Measurements from ENCODE around the gene TMEM214.

DNA sequence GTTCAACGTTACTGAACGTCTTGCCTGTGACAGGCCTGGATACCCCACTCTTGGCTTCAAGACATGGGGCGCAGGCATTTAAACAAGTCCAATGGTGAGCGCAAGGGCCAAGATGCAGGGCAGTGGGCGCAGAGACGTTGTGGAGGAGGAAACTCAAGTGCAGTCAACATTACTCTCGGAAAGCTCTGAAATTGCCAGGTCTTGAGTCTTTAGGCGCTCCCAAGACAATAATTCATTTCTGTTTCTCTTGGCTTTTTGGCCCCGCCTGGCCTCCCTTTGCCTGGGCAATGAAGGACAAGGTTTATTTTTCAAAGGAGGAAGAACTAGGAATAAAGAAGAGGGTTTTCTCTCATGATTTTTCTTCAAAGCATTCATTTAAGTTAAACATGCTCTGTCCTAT is 13.3 kb upstream of the TMEM214 start:
- TF ChIP-seq EP300 (conservative IDR thresholded peaks at IDR 0.05; ENCODE audit: poor library complexity, severe bottlenecking): no peak
- TF ChIP-seq EZH2 (IDR thresholded peaks at IDR 0.05; ENCODE audit: borderline replicate concordance, insufficient read depth, low read length, poor library complexity, severe bottlenecking): no peak
- TF ChIP-seq POLR2AphosphoS5 (IDR thresholded peaks at IDR 0.05): no peak
- TF ChIP-seq, protein P1, sequence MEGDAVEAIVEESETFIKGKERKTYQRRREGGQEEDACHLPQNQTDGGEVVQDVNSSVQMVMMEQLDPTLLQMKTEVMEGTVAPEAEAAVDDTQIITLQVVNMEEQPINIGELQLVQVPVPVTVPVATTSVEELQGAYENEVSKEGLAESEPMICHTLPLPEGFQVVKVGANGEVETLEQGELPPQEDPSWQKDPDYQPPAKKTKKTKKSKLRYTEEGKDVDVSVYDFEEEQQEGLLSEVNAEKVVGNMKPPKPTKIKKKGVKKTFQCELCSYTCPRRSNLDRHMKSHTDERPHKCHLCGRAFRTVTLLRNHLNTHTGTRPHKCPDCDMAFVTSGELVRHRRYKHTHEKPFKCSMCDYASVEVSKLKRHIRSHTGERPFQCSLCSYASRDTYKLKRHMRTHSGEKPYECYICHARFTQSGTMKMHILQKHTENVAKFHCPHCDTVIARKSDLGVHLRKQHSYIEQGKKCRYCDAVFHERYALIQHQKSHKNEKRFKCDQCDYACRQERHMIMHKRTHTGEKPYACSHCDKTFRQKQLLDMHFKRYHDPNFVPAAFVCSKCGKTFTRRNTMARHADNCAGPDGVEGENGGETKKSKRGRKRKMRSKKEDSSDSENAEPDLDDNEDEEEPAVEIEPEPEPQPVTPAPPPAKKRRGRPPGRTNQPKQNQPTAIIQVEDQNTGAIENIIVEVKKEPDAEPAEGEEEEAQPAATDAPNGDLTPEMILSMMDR (IDR thresholded peaks at IDR 0.05; ENCODE audit: poor library complexity, severe bottlenecking): no peak
- no peak for TF ChIP-seq TAF1 (IDR thresholded peaks at IDR 0.05; ENCODE audit: low read depth)
- no peak for TF ChIP-seq REST (IDR thresholded peaks at IDR 0.05; ENCODE audit: borderline replicate concordance)
- no peak for TF ChIP-seq MXI1 (conservative IDR thresholded peaks at IDR 0.05; ENCODE audit: poor library complexity, severe bottlenecking)
- no peak for TF ChIP-seq SMC3 (conservative IDR thresholded peaks at IDR 0.05; ENCODE audit: poor library complexity)
